CD4-positive, alpha-beta memory T cell (primary cell): ENCODE results near the gene RBM24. TPM values are rescaled to one million over a fixed set of nuclear protein-coding genes. Genes with fewer than 3 reads are reported as not detected.
"Not testable (repeated sequence)": the region's sequence is repeated elsewhere in the genome, so short reads cannot be mapped to it uniquely, and the experiment has no call there.

Experiments used
- CTCF ChIA-PET: fragments of 350-600 bp; sonication (Branson Sonifier 250); formaldehyde crosslinking; loops from one replicate; lab custom pipeline; 2021; ENCODE audit warnings: inconsistent platforms; ENCODE audit not compliant: partially characterized antibody; lab: Charles Lee
- POLR2A ChIA-PET: fragments of 350-600 bp; sonication (Branson Sonifier 250); formaldehyde crosslinking; loops from one replicate; lab custom pipeline; 2021; ENCODE audit not compliant: partially characterized antibody; lab: Charles Lee
- DNase-seq, 5 donors: peaks; one replicate each; pipeline versions ENCODE4 v3.0.0 to v3.0.0-alpha.2; 2020 to 2022; ENCODE audit warnings: mixed read lengths in 1 of 5
- H3K27ac ChIP-seq: one replicate; pipeline ENCODE4 v1.7.0; 2013; ENCODE audit warnings: low read depth, low read length
- H3K27me3 ChIP-seq: 2 replicates; pipeline ENCODE4 v1.7.0; 2013; ENCODE audit warnings: mild to moderate bottlenecking, low read length, moderate library complexity; ENCODE audit not compliant: insufficient read depth
- H3K36me3 ChIP-seq: 2 replicates; pipeline ENCODE4 v1.7.0; 2013; ENCODE audit warnings: mild to moderate bottlenecking, low read length, moderate library complexity; ENCODE audit not compliant: insufficient read depth
- H3K4me1 ChIP-seq: 2 replicates; pipeline ENCODE4 v1.7.0; 2013; ENCODE audit warnings: mild to moderate bottlenecking, low read length, moderate library complexity; ENCODE audit not compliant: insufficient read depth
- H3K4me3 ChIP-seq, 2 donors: one replicate each; pipeline ENCODE4 v1.7.0; 2013; ENCODE audit warnings: low read length in 2 of 2, mild to moderate bottlenecking in 1 of 2
- H3K9me3 ChIP-seq, 2 donors: one replicate each; pipeline ENCODE4 v1.7.0; 2013; ENCODE audit warnings: low read length in 2 of 2, control low read depth in 1 of 2; ENCODE audit not compliant: control insufficient read depth in 1 of 2
- H3K27ac Mint-ChIP-seq, 7 donors: one replicate each; pipeline ENCODE4 v1.8.0; 2020 to 2021; ENCODE audit warnings: mixed read lengths in 7 of 7, mild to moderate bottlenecking in 6 of 7, inconsistent platforms in 3 of 7, moderate library complexity in 3 of 7
- H3K27me3 Mint-ChIP-seq, 2 donors: one replicate each; pipeline ENCODE4 v1.8.0; 2020 to 2021; ENCODE audit warnings: mixed read lengths in 2 of 2
- H3K36me3 Mint-ChIP-seq, 2 donors: one replicate each; pipeline ENCODE4 v1.8.0; 2020 to 2021; ENCODE audit warnings: mixed read lengths in 2 of 2, inconsistent platforms in 1 of 2, mild to moderate bottlenecking in 1 of 2
- H3K4me1 Mint-ChIP-seq, 4 donors: one replicate each; pipeline ENCODE4 v1.8.0; 2020 to 2021; ENCODE audit warnings: mixed read lengths in 4 of 4, mild to moderate bottlenecking in 1 of 4
- H3K4me3 Mint-ChIP-seq, 8 donors: one replicate each; pipeline ENCODE4 v1.8.0; 2020 to 2021; ENCODE audit warnings: mixed read lengths in 8 of 8, mild to moderate bottlenecking in 7 of 8, moderate library complexity in 6 of 8, inconsistent platforms in 3 of 8
- H3K9me3 Mint-ChIP-seq, 8 donors: one replicate each; pipeline ENCODE4 v1.8.0; 2020 to 2021; ENCODE audit warnings: mixed read lengths in 8 of 8, mild to moderate bottlenecking in 5 of 8, inconsistent platforms in 3 of 8, moderate library complexity in 1 of 8
- intact Hi-C: fragments of 100-400 bp; cut with micrococcal nuclease; formaldehyde crosslinking; loops from one replicate; pipeline ENCODE4 v1.15.1; 2023
- polyA plus RNA-seq, 2 donors: library from polyadenylated mRNA; unstranded; fragments of 300-500 nt; fragmentation: Illumina TruSeq; gene quantifications; one replicate each; pipeline ENCODE4 v1.2.3, GENCODE V29; 2021
- total RNA-seq, 2 experiments: library from RNA; stranded (reverse); gene quantifications; one replicate each; pipeline ENCODE4 v1.2.3, GENCODE V29; 2021

The RBM24 gene
- total and polyA plus RNA-seq, 4 experiments from 2014 or later, result not detected

DNA sequence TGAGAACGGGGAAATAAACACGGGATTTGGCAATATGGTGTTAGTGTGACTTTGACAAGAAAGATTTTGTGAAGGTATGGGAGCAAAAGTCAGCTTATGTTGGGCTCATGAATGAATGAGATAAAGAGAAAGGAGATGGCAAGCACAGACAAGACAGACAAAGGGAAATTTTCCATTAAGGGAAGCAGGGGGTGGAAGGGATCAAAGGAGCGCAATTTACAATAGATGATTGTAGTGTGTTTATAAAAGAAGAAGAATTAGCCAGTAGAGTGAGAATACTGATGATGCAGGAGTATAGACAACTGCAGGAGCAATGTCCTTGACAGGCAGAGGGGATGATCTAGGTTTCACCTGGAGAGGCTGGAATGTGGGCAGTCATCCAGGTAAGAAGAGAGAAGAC is 34.1 kb downstream of the RBM24 start:
- H3K4me3 Mint-ChIP-seq, result peak overlapping the region in 1 of 8 donors; percentile 54
- ChIA-PET CTCF (no interaction called here), POLR2A (no interaction called here)
- H3K27me3 Mint-ChIP-seq, result peaks cover 1 to 10% of the 10 kb centered on the region in 2 donors
- no peaks in the 10 kb centered on the region for H3K36me3 ChIP-seq
- H3K36me3 Mint-ChIP-seq, result no peaks in the 10 kb centered on the region
- no peaks in the 10 kb centered on the region for H3K4me1 ChIP-seq
- H3K9me3 Mint-ChIP-seq, result peaks cover 0 to 6% (median 0%) of the 10 kb centered on the region in 8 donors
- no peak for DNase-seq
- no peaks in the 10 kb centered on the region for H3K27me3 ChIP-seq
- H3K27ac Mint-ChIP-seq, result no peak overlapping the region
- H3K27ac ChIP-seq, result no peak overlapping the region
- no peak overlapping the region for H3K4me3 ChIP-seq
- H3K9me3 ChIP-seq, result no peaks in the 10 kb centered on the region
- H3K4me1 Mint-ChIP-seq, result no peaks in the 10 kb centered on the region
- intact Hi-C loops, result no loop called here

DNA sequence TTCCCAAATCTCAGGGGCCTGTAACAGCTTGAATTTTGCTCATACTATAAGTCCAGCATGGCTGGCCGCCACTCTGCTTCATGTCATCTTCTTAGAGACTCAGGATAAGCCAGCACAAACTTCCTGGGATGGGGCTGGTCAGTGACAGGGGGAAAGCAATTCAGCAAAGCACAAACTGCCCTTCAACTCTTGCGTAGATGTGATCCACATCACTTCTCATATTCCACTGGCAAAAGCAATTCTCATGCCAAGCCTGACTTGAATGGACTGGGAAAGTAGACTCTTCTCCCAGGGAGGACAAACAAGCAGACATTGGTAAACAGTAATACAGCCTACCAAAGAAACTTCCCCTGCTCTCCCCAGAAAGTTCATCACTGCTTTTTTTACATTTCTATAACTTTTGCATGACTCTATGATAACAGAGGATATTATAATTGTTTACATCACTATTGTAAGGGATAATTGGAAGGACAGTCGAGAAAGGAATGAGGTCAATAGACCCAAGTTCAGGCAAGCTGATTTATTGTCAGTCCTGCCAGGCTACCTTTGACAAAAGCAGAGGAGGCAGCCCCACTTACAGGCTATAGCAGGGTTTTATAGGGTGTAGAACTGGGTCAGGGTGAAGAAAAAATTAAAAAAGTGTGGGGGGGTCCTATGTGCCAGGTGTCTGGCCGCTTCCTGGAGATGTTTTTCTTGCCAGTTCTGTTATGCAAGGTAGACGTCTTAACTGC is 37.4 kb downstream of the RBM24 start:
- H3K4me1 Mint-ChIP-seq, result no peaks in the 10 kb centered on the region
- CTCF ChIA-PET, result no interaction called here

DNA sequence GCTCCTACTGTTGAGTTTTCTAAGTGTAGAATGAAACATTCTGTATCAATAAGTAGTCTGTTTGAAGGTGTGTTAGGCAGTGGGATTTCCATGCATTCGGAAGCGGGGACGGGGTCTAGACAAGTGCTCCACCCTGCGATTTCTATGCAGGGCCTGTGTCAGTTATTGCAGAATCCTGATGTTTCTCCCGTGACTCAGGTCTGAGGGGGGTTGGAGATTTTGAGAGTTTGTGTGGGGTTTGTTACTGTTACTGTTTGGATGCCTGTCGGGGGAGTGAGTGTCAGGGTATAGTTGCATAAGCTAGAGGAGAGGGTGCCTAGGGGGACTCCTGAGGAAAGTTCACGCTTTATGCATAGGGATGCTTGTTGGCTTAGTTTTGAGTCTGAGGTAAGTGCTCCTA is 39.1 kb downstream of the RBM24 start:
- H3K4me3 ChIP-seq, POLR2A ChIA-PET, CTCF ChIA-PET: not testable (repeated sequence)

More for the DNA sequence above, 37.4 kb downstream of the RBM24 start:
- DNase-seq, result no peak
- Mint-ChIP-seq H3K27me3 (peaks cover 1 to 8% of the 10 kb centered on the region in 2 donors), H3K27ac (no peak overlapping the region), H3K36me3 (no peaks in the 10 kb centered on the region), H3K4me3 (no peak overlapping the region), H3K9me3 (peaks cover 0 to 6% (median 0%) of the 10 kb centered on the region in 8 donors)
- intact Hi-C loops, result no loop called here
- H3K4me1 ChIP-seq, result no peaks in the 10 kb centered on the region
- H3K27me3 ChIP-seq, result no peaks in the 10 kb centered on the region
- no peak overlapping the region for H3K27ac ChIP-seq
- no peak overlapping the region for H3K4me3 ChIP-seq
- POLR2A ChIA-PET, result no interaction called here
- H3K9me3 ChIP-seq, result no peaks in the 10 kb centered on the region
- no peaks in the 10 kb centered on the region for H3K36me3 ChIP-seq

DNA sequence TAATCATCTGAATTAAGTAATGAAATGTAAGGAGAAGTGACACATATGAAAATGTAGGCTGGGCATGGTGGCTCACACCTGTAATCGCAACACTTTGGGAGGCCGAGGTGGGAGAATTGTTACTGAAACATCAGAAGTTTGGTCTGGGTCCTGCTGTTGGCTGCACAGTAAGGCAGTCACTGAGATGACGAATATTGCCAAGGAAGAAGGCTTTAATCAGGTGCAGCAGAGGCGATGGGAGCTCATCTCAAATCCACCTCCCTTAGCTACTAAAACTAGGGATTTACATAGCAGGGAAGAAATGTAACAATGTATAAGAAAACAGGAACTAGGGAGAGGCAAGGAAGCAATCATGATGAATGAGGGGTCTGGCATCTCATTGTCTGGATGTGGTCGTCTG is 50.1 kb downstream of the RBM24 start:
- peaks cover 0 to 1% of the 10 kb centered on the region in 2 donors for H3K27me3 Mint-ChIP-seq
- Histone ChIP-seq H3K36me3 (no peaks in the 10 kb centered on the region), H3K4me3 (no peak overlapping the region), H3K9me3 (no peaks in the 10 kb centered on the region), H3K4me1 (no peaks in the 10 kb centered on the region), H3K27me3 (no peaks in the 10 kb centered on the region), H3K27ac (no peak overlapping the region)
- ChIA-PET CTCF (interaction anchor here (0.7 kb wide), 1 partner anchor 68 kb away, joined by 3 read pairs; no protein-coding TSS in a partner anchor), POLR2A (no interaction called here)
- H3K4me3 Mint-ChIP-seq, result no peak overlapping the region
- intact Hi-C loops, result no loop called here
- peaks cover 0 to 8% (median 3%) of the 10 kb centered on the region in 8 donors for H3K9me3 Mint-ChIP-seq
- no peak overlapping the region for H3K27ac Mint-ChIP-seq
- H3K4me1 Mint-ChIP-seq, result no peaks in the 10 kb centered on the region
- no peaks in the 10 kb centered on the region for H3K36me3 Mint-ChIP-seq
- DNase-seq, result no peak

More for the DNA sequence above, 39.1 kb downstream of the RBM24 start:
- H3K4me1 Mint-ChIP-seq, intact Hi-C loops, H3K36me3 ChIP-seq, H3K4me1 ChIP-seq, H3K27ac Mint-ChIP-seq, H3K9me3 Mint-ChIP-seq, H3K9me3 ChIP-seq, H3K36me3 Mint-ChIP-seq, H3K27ac ChIP-seq, DNase-seq, H3K4me3 Mint-ChIP-seq, H3K27me3 ChIP-seq, H3K27me3 Mint-ChIP-seq: not testable (repeated sequence)

DNA sequence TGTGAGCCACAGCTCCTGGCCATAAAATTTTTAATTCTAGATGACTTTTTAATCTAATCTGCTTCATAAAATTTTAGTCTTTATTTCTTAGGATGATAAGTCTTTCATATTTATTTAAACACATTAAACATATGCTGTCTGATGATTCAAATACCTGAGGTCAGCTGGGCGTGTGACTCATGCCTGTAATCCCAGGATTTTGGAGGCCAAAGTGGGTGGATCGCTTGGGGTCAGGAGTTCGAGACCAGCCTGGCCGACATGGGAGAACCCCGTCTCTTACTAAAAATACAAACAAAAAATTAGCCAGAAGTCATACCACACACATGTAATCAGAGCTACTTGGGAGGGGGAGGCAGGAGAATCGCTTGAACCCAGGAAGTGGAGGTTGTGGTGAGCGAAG is 53.1 kb downstream of the RBM24 start:
- ChIA-PET POLR2A (no interaction called here), CTCF (no interaction called here)
- Histone ChIP-seq H3K9me3 (no peaks in the 10 kb centered on the region), H3K4me3 (no peak overlapping the region), H3K27ac (no peak overlapping the region), H3K27me3 (no peaks in the 10 kb centered on the region), H3K4me1 (no peaks in the 10 kb centered on the region), H3K36me3 (no peaks in the 10 kb centered on the region)
- Mint-ChIP-seq H3K27me3 (peaks cover 1 to 2% of the 10 kb centered on the region in 2 donors), H3K36me3 (no peaks in the 10 kb centered on the region), H3K4me1 (no peaks in the 10 kb centered on the region), H3K27ac (no peak overlapping the region), H3K9me3 (peaks cover 0 to 9% (median 3%) of the 10 kb centered on the region in 8 donors), H3K4me3 (no peak overlapping the region)
- intact Hi-C loops, result no loop called here
- DNase-seq, result no peak

DNA sequence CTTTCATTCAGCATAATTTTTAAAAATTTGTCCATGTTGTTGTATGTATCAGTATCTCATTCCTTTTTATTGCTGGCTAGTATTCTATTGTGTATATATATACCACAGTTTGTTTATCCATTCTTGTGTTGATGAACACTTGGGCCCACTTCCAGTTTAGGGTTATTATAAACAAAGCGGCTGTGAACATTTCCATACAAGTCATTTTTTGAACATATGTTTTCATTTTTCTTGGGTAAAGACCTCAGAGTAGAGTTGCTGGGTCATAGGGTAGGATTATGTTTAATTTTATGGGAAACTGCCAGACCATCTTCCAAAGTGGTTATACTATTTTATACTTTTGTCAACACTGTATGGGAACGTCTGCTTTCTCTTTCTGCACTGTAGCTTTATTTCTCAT is 55.3 kb downstream of the RBM24 start:
- no peaks in the 10 kb centered on the region for H3K27me3 ChIP-seq
- no peak overlapping the region for H3K4me3 Mint-ChIP-seq
- H3K9me3 Mint-ChIP-seq, result peaks cover 0 to 7% (median under 1%) of the 10 kb centered on the region in 8 donors
- no peaks in the 10 kb centered on the region for H3K4me1 ChIP-seq
- H3K9me3 ChIP-seq, result no peaks in the 10 kb centered on the region
- no peak for DNase-seq
- no peaks in the 10 kb centered on the region for H3K36me3 Mint-ChIP-seq
- no peak overlapping the region for H3K27ac Mint-ChIP-seq
- H3K27me3 Mint-ChIP-seq, result peaks cover 1 to 2% of the 10 kb centered on the region in 2 donors
- H3K27ac ChIP-seq, result no peak overlapping the region
- H3K4me1 Mint-ChIP-seq, result no peaks in the 10 kb centered on the region
- ChIA-PET CTCF (no interaction called here), POLR2A (no interaction called here)
- no peaks in the 10 kb centered on the region for H3K36me3 ChIP-seq
- intact Hi-C loops, result no loop called here
- H3K4me3 ChIP-seq, result no peak overlapping the region

DNA sequence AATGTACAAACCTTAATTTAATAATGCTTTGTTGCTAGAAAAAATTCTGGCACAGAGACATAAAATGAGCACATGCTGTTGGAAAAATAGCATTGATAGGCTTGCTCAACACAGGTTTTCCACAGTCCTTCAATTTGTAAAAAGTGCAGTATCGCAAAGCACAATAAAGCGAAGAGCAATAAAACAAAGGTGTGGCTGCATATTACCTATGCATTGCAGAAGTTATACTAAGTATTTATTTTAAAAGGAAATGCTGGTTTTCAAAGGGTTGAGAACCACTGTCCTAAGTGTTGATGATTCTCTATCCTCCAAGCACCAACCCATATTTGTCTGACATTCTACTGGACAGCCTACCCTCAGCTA is 58.1 kb downstream of the RBM24 start:
- H3K36me3 ChIP-seq, result no peaks in the 10 kb centered on the region
- Mint-ChIP-seq H3K4me1 (no peaks in the 10 kb centered on the region), H3K9me3 (peaks cover 0 to 6% (median under 1%) of the 10 kb centered on the region in 8 donors), H3K27ac (no peak overlapping the region), H3K27me3 (peaks cover 1 to 2% of the 10 kb centered on the region in 2 donors), H3K4me3 (no peak overlapping the region), H3K36me3 (no peaks in the 10 kb centered on the region)
- DNase-seq, result no peak
- no peak overlapping the region for H3K4me3 ChIP-seq
- H3K27ac ChIP-seq, result no peak overlapping the region
- ChIA-PET POLR2A (no interaction called here), CTCF (no interaction called here)
- H3K27me3 ChIP-seq, result no peaks in the 10 kb centered on the region
- no peaks in the 10 kb centered on the region for H3K4me1 ChIP-seq
- H3K9me3 ChIP-seq, result no peaks in the 10 kb centered on the region
- intact Hi-C loops, result no loop called here
